ENCODE data around the gene SPINK4.

The SPINK4 gene

GRCh38 chr9:33228606-33229005 lies 11.4 kb upstream of the SPINK4 start:
- H3K27me3 ChIP-seq (ENCODE audit: control insufficient read depth in 2 of 2, insufficient read depth in 2 of 2, low read length in 2 of 2), result no peaks in the 10 kb centered on the region
- H3K4me3 ChIP-seq (ENCODE audit: low read length in 2 of 2), result no peak overlapping the region
- H3K27ac ChIP-seq (ENCODE audit: low read depth in 2 of 2, low read length in 2 of 2), result peak overlapping the region; percentile 61 to 83
- H3K36me3 ChIP-seq (ENCODE audit: control insufficient read depth in 2 of 2, insufficient read depth in 2 of 2, low read length in 2 of 2), result no peaks in the 10 kb centered on the region
- no peaks in the 10 kb centered on the region for H3K9me3 ChIP-seq (ENCODE audit: control insufficient read depth in 2 of 2, low read length in 2 of 2)
- H3K9ac ChIP-seq (ENCODE audit: low read depth in 1 of 2, low read length in 2 of 2), result peak overlapping the region; percentile 41 to 53
- H3K4me1 ChIP-seq (ENCODE audit: control insufficient read depth in 2 of 2, insufficient read depth in 2 of 2, low read length in 2 of 2), result peaks cover 23 to 24% of the 10 kb centered on the region in 2 donors

- Histone ChIP-seq H3K36me3 (ENCODE audit: control insufficient read depth in 2 of 2, insufficient read depth in 2 of 2, low read length in 2 of 2) (no peaks in the 10 kb centered on the region), H3K9ac (ENCODE audit: low read depth in 1 of 2, low read length in 2 of 2) (peak overlapping the region; percentile 41 to 53), H3K4me3 (ENCODE audit: low read length in 2 of 2) (no peak overlapping the region), H3K9me3 (ENCODE audit: control insufficient read depth in 2 of 2, low read length in 2 of 2) (no peaks in the 10 kb centered on the region), H3K4me1 (ENCODE audit: control insufficient read depth in 2 of 2, insufficient read depth in 2 of 2, low read length in 2 of 2) (peaks cover 31 to 33% of the 10 kb centered on the region in 2 donors), H3K27me3 (ENCODE audit: control insufficient read depth in 2 of 2, insufficient read depth in 2 of 2, low read length in 2 of 2) (no peaks in the 10 kb centered on the region), H3K27ac (ENCODE audit: low read depth in 2 of 2, low read length in 2 of 2) (peak overlapping the region; percentile 83)
These were observed 10.4 kb upstream of the SPINK4 start for GRCh38 chr9:33229359-33230114.

- Histone ChIP-seq H3K27me3 (ENCODE audit: control insufficient read depth in 2 of 2, insufficient read depth in 2 of 2, low read length in 2 of 2) (no peaks in the 10 kb centered on the region), H3K36me3 (ENCODE audit: control insufficient read depth in 2 of 2, insufficient read depth in 2 of 2, low read length in 2 of 2) (no peaks in the 10 kb centered on the region), H3K9me3 (ENCODE audit: control insufficient read depth in 2 of 2, low read length in 2 of 2) (no peaks in the 10 kb centered on the region), H3K4me3 (ENCODE audit: low read length in 2 of 2) (no peak overlapping the region), H3K4me1 (ENCODE audit: control insufficient read depth in 2 of 2, insufficient read depth in 2 of 2, low read length in 2 of 2) (peaks cover 33 to 41% of the 10 kb centered on the region in 2 donors), H3K27ac (ENCODE audit: low read depth in 2 of 2, low read length in 2 of 2) (no peak overlapping the region), H3K9ac (ENCODE audit: low read depth in 1 of 2, low read length in 2 of 2) (no peak overlapping the region)
These were observed 9.0 kb upstream of the SPINK4 start for GRCh38 chr9:33230756-33231622.

- no peak overlapping the region for H3K4me3 ChIP-seq (ENCODE audit: low read length in 2 of 2)
- H3K9ac ChIP-seq (ENCODE audit: low read depth in 1 of 2, low read length in 2 of 2), result no peak overlapping the region
- peaks cover 32 to 40% of the 10 kb centered on the region in 2 donors for H3K4me1 ChIP-seq (ENCODE audit: control insufficient read depth in 2 of 2, insufficient read depth in 2 of 2, low read length in 2 of 2)
- no peaks in the 10 kb centered on the region for H3K36me3 ChIP-seq (ENCODE audit: control insufficient read depth in 2 of 2, insufficient read depth in 2 of 2, low read length in 2 of 2)
- no peak overlapping the region for H3K27ac ChIP-seq (ENCODE audit: low read depth in 2 of 2, low read length in 2 of 2)
- no peaks in the 10 kb centered on the region for H3K27me3 ChIP-seq (ENCODE audit: control insufficient read depth in 2 of 2, insufficient read depth in 2 of 2, low read length in 2 of 2)
- no peaks in the 10 kb centered on the region for H3K9me3 ChIP-seq (ENCODE audit: control insufficient read depth in 2 of 2, low read length in 2 of 2)
These were observed 8.4 kb upstream of the SPINK4 start for GRCh38 chr9:33231623-33231942.

- Histone ChIP-seq H3K27ac (ENCODE audit: low read depth in 2 of 2, low read length in 2 of 2) (no peak overlapping the region), H3K4me3 (ENCODE audit: low read length in 2 of 2) (no peak overlapping the region), H3K27me3 (ENCODE audit: control insufficient read depth in 2 of 2, insufficient read depth in 2 of 2, low read length in 2 of 2) (no peaks in the 10 kb centered on the region), H3K4me1 (ENCODE audit: control insufficient read depth in 2 of 2, insufficient read depth in 2 of 2, low read length in 2 of 2) (peaks cover 32 to 40% of the 10 kb centered on the region in 2 donors), H3K36me3 (ENCODE audit: control insufficient read depth in 2 of 2, insufficient read depth in 2 of 2, low read length in 2 of 2) (no peaks in the 10 kb centered on the region), H3K9me3 (ENCODE audit: control insufficient read depth in 2 of 2, low read length in 2 of 2) (no peaks in the 10 kb centered on the region), H3K9ac (ENCODE audit: low read depth in 1 of 2, low read length in 2 of 2) (no peak overlapping the region)
These were observed 7.2 kb upstream of the SPINK4 start for GRCh38 chr9:33232815-33233214.

GRCh38 chr9:33233626-33234342 lies 6.2 kb upstream of the SPINK4 start:
- H3K4me1 ChIP-seq (ENCODE audit: control insufficient read depth in 2 of 2, insufficient read depth in 2 of 2, low read length in 2 of 2), result peaks cover 30 to 38% of the 10 kb centered on the region in 2 donors
- no peaks in the 10 kb centered on the region for H3K27me3 ChIP-seq (ENCODE audit: control insufficient read depth in 2 of 2, insufficient read depth in 2 of 2, low read length in 2 of 2)
- H3K27ac ChIP-seq (ENCODE audit: low read depth in 2 of 2, low read length in 2 of 2), result peak overlapping the region; percentile 89 to 91
- H3K9me3 ChIP-seq (ENCODE audit: control insufficient read depth in 2 of 2, low read length in 2 of 2), result no peaks in the 10 kb centered on the region
- H3K9ac ChIP-seq (ENCODE audit: low read depth in 1 of 2, low read length in 2 of 2), result peak overlapping the region; percentile 52 to 55
- H3K36me3 ChIP-seq (ENCODE audit: control insufficient read depth in 2 of 2, insufficient read depth in 2 of 2, low read length in 2 of 2), result no peaks in the 10 kb centered on the region
- peak overlapping the region; percentile 2 to 17 for H3K4me3 ChIP-seq (ENCODE audit: low read length in 2 of 2)

GRCh38 chr9:33234511-33235467 lies 5.2 kb upstream of the SPINK4 start:
- H3K4me1 ChIP-seq (ENCODE audit: control insufficient read depth in 2 of 2, insufficient read depth in 2 of 2, low read length in 2 of 2), result peaks cover 23 to 38% of the 10 kb centered on the region in 2 donors

GRCh38 chr9:33236571-33236970 lies 3.4 kb upstream of the SPINK4 start:
- no peak overlapping the region for H3K9ac ChIP-seq (ENCODE audit: low read depth in 1 of 2, low read length in 2 of 2)
- H3K9me3 ChIP-seq (ENCODE audit: control insufficient read depth in 2 of 2, low read length in 2 of 2), result no peaks in the 10 kb centered on the region
- H3K4me1 ChIP-seq (ENCODE audit: control insufficient read depth in 2 of 2, insufficient read depth in 2 of 2, low read length in 2 of 2), result peaks cover 17 to 40% of the 10 kb centered on the region in 2 donors
- H3K27ac ChIP-seq (ENCODE audit: low read depth in 2 of 2, low read length in 2 of 2), result no peak overlapping the region
- no peak overlapping the region for H3K4me3 ChIP-seq (ENCODE audit: low read length in 2 of 2)
- H3K27me3 ChIP-seq (ENCODE audit: control insufficient read depth in 2 of 2, insufficient read depth in 2 of 2, low read length in 2 of 2), result no peaks in the 10 kb centered on the region
- H3K36me3 ChIP-seq (ENCODE audit: control insufficient read depth in 2 of 2, insufficient read depth in 2 of 2, low read length in 2 of 2), result no peaks in the 10 kb centered on the region

More at GRCh38 chr9:33234511-33235467, 5.2 kb upstream of the SPINK4 start:
- peak overlapping the region; percentile 89 to 91 for H3K27ac ChIP-seq (ENCODE audit: low read depth in 2 of 2, low read length in 2 of 2)
- H3K9me3 ChIP-seq (ENCODE audit: control insufficient read depth in 2 of 2, low read length in 2 of 2), result no peaks in the 10 kb centered on the region
- peak overlapping the region; percentile 52 to 55 for H3K9ac ChIP-seq (ENCODE audit: low read depth in 1 of 2, low read length in 2 of 2)
- peak overlapping the region in 1 of 2 donors; percentile 17 for H3K4me3 ChIP-seq (ENCODE audit: low read length in 2 of 2)
- H3K27me3 ChIP-seq (ENCODE audit: control insufficient read depth in 2 of 2, insufficient read depth in 2 of 2, low read length in 2 of 2), result no peaks in the 10 kb centered on the region
- H3K36me3 ChIP-seq (ENCODE audit: control insufficient read depth in 2 of 2, insufficient read depth in 2 of 2, low read length in 2 of 2), result no peaks in the 10 kb centered on the region

GRCh38 chr9:33241298-33241697 lies 1.3 kb downstream of the SPINK4 start:
- Histone ChIP-seq H3K27ac (ENCODE audit: low read depth in 2 of 2, low read length in 2 of 2) (peak overlapping the region; percentile 60 to 68), H3K36me3 (ENCODE audit: control insufficient read depth in 2 of 2, insufficient read depth in 2 of 2, low read length in 2 of 2) (no peaks in the 10 kb centered on the region), H3K9ac (ENCODE audit: low read depth in 1 of 2, low read length in 2 of 2) (peak overlapping the region in 1 of 2 donors; percentile 28), H3K4me3 (ENCODE audit: low read length in 2 of 2) (peak overlapping the region in 1 of 2 donors; percentile 10), H3K27me3 (ENCODE audit: control insufficient read depth in 2 of 2, insufficient read depth in 2 of 2, low read length in 2 of 2) (no peaks in the 10 kb centered on the region), H3K4me1 (ENCODE audit: control insufficient read depth in 2 of 2, insufficient read depth in 2 of 2, low read length in 2 of 2) (peaks cover 4 to 20% of the 10 kb centered on the region in 2 donors), H3K9me3 (ENCODE audit: control insufficient read depth in 2 of 2, low read length in 2 of 2) (no peaks in the 10 kb centered on the region)
